ENCODE data around the gene SLC5A4. TPM values are rescaled to one million over a fixed set of nuclear protein-coding genes. Genes with fewer than 3 reads are reported as not detected.

Gene SLC5A4
- total RNA-seq, 1 donor from 2014 or later, result not detected

DNA sequence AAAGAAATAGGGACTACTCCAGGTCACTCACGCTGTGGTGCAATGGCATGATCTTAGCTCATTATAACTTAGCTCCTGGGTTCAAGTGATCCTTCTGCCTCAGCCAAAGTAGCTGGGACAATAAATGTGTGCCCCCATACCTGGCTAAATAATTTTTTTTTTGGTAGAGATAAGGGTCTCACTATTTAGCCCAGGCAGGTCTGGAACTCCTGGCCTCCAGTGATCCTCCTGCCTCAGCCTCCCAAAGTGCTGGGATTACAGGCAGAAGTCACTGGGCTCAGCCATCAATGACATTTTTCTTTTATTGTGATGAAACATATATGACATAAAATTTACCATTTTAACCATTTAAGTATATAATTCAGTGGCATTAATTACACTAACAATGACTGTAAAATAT lies 10.6 kb downstream of the SLC5A4 start:
- Mint-ChIP-seq H3K27ac (no peak overlapping the region), H3K4me3 (no peak overlapping the region), H3K36me3 (no peaks in the 10 kb centered on the region), H3K9me3 (no peaks in the 10 kb centered on the region), H3K27me3 (ENCODE audit: low read depth) (peaks cover 34% of the 10 kb centered on the region), H3K4me1 (no peaks in the 10 kb centered on the region)
- DNase-seq (ENCODE audit: low spot score in 2 of 2, unreplicated experiment in 2 of 2), result no peak
- TF ChIP-seq, protein P1, sequence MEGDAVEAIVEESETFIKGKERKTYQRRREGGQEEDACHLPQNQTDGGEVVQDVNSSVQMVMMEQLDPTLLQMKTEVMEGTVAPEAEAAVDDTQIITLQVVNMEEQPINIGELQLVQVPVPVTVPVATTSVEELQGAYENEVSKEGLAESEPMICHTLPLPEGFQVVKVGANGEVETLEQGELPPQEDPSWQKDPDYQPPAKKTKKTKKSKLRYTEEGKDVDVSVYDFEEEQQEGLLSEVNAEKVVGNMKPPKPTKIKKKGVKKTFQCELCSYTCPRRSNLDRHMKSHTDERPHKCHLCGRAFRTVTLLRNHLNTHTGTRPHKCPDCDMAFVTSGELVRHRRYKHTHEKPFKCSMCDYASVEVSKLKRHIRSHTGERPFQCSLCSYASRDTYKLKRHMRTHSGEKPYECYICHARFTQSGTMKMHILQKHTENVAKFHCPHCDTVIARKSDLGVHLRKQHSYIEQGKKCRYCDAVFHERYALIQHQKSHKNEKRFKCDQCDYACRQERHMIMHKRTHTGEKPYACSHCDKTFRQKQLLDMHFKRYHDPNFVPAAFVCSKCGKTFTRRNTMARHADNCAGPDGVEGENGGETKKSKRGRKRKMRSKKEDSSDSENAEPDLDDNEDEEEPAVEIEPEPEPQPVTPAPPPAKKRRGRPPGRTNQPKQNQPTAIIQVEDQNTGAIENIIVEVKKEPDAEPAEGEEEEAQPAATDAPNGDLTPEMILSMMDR (IDR thresholded peaks at IDR 0.05; ENCODE audit: unreplicated experiment), result no peak

DNA sequence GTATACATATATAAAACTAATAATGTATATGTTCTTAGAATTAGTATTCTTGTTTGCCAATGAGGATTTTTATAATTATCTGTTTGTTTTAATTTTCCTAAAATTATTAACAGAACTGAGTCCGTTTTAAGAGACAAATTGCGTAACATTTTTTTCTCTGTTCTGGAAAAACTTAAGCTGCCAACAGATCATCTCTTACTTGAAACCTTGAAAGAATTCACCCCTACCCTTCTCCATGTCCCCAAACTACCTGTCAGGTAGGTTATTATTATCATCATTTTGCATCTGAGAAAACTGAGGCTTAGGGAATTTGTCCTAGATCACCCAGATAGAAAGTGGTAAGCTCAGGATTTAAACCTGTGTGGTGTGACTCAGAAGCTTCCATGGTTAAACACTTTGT lies 14.7 kb downstream of the SLC5A4 start:
- no peaks in the 10 kb centered on the region for H3K4me1 Mint-ChIP-seq
- H3K27ac Mint-ChIP-seq, result no peak overlapping the region
- no peaks in the 10 kb centered on the region for H3K36me3 Mint-ChIP-seq
- DNase-seq (ENCODE audit: low spot score in 2 of 2, unreplicated experiment in 2 of 2), result no peak
- peaks cover 34% of the 10 kb centered on the region for H3K27me3 Mint-ChIP-seq (ENCODE audit: low read depth)
- H3K4me3 Mint-ChIP-seq, result no peak overlapping the region
- no peaks in the 10 kb centered on the region for H3K9me3 Mint-ChIP-seq
- TF ChIP-seq, protein P1 (IDR thresholded peaks at IDR 0.05; ENCODE audit: unreplicated experiment), result no peak

DNA sequence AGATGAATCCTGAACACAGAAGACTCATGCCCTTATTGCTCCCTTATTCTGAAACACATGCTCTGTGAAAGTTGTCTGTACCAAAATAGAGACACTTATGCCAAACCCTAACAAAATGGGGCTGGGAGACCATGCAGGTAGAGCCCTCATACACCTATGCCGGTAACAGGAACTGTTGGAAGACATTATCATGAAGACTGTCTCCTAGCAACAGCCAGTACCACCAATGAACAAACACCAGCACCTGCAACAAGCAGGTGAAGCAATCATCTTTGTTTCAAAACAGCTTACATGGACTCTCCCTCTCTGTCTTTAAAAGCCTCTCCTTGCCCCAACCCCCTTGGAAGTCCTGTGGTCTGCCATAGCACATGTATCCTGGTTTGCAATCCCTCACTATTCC lies 17.2 kb downstream of the SLC5A4 start:
- Mint-ChIP-seq H3K36me3 (no peaks in the 10 kb centered on the region), H3K9me3 (no peaks in the 10 kb centered on the region)
- TF ChIP-seq, protein P1 (IDR thresholded peaks at IDR 0.05; ENCODE audit: unreplicated experiment), result no peak

DNA sequence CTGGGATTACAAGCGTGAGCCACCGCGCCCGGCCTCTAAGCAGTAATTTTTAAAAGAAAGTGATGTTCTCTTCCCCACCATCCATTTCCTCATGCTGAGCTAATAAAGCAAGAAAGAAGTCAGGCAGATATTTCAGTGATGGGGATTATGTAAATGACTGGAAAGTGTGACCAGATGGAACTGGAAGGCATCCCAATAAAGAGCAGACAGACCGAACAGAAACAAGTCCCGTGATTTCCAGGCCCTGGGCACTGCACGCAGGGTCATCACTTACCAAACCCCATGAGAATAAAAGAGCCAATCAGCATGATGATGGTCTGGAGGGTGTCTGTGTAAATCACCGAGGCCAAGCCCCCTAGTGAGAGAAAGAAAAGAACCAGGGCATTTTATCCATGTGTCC lies 18.2 kb downstream of the SLC5A4 start:
- Mint-ChIP-seq H3K27ac (no peak overlapping the region), H3K36me3 (no peaks in the 10 kb centered on the region), H3K4me1 (no peaks in the 10 kb centered on the region), H3K4me3 (no peak overlapping the region), H3K9me3 (no peaks in the 10 kb centered on the region), H3K27me3 (ENCODE audit: low read depth) (peaks cover 54% of the 10 kb centered on the region)
- no peak for DNase-seq (ENCODE audit: low spot score in 2 of 2, unreplicated experiment in 2 of 2)
- TF ChIP-seq, protein P1 (IDR thresholded peaks at IDR 0.05; ENCODE audit: unreplicated experiment), result no peak

More for the DNA sequence above, 17.2 kb downstream of the SLC5A4 start:
- peaks cover 50% of the 10 kb centered on the region for H3K27me3 Mint-ChIP-seq (ENCODE audit: low read depth)
- DNase-seq (ENCODE audit: low spot score in 2 of 2, unreplicated experiment in 2 of 2), result no peak
- no peaks in the 10 kb centered on the region for H3K4me1 Mint-ChIP-seq
- H3K4me3 Mint-ChIP-seq, result no peak overlapping the region
- H3K27ac Mint-ChIP-seq, result no peak overlapping the region

DNA sequence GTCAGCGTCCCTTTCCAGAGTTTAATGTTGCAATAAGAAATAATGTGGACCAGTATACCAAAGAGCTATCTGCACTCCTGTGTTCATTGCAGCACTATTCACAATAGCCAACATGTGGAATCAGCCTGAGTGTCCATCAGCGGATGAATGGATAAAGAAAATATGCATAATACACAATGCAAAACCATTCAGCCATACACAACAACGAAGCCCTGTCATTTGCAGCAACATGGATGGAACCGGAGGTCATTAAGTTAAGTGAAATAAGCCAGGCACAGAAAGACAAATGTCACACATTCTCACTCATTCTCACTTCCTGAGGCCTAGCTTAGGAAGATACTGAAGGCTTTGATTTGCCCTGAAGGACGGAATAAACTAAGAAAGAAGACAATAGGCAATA lies 22.1 kb downstream of the SLC5A4 start:
- no peak overlapping the region for H3K27ac Mint-ChIP-seq
- DNase-seq (ENCODE audit: low spot score in 2 of 2, unreplicated experiment in 2 of 2), result no peak
- no peak overlapping the region for H3K4me3 Mint-ChIP-seq
- peaks cover 75% of the 10 kb centered on the region for H3K27me3 Mint-ChIP-seq (ENCODE audit: low read depth)
- H3K36me3 Mint-ChIP-seq, result no peaks in the 10 kb centered on the region
- H3K9me3 Mint-ChIP-seq, result no peaks in the 10 kb centered on the region
- H3K4me1 Mint-ChIP-seq, result no peaks in the 10 kb centered on the region
- TF ChIP-seq, protein P1 (IDR thresholded peaks at IDR 0.05; ENCODE audit: unreplicated experiment), result no peak
